ENCODE data around the gene RDH8.

DNA sequence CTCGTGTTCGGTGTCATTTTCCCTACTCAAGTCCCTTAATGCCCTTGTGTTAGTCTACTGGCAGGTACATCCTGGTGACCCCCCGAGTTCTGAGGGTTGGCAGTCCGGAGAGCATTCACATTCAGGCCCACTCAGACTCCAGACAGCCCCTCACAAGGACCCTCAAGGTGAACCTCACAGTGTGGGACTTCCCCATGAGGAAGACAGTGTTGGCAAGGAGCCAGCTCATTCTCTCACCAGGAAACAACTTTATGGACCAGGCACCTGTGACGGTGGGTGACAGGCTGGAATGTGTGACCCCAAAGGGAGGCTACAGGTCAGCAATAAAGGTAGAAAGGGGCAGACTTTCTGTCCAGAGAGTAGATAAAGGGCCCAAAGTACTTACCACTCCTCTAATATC is 24.5 kb downstream of the RDH8 start:
- TF ChIP-seq POLR2A (IDR thresholded peaks at IDR 0.05; ENCODE audit: low read length) (no peak), GATA1 (IDR thresholded peaks at IDR 0.05; ENCODE audit: low read depth, low read length) (no peak)
